Mesenchymal stem cell (in vitro differentiated cells and primary cell): ENCODE results near the gene SIRPD.

ENCODE experiments used
- DNase-seq: peaks from one replicate; pipeline ENCODE4 v3.0.0-alpha.2; 2013
- H2AFZ ChIP-seq: one replicate; pipeline ENCODE4 v1.6.1; 2013; ENCODE audit warnings: low read depth, mild to moderate bottlenecking, control low read depth, inconsistent platforms, low read length, moderate library complexity
- H2AK5ac ChIP-seq: 2 replicates; pipeline ENCODE4 v1.6.1; 2013; ENCODE audit warnings: low read length, moderate library complexity, mild to moderate bottlenecking, inconsistent platforms; ENCODE audit not compliant: severe bottlenecking
- H2BK120ac ChIP-seq: one replicate; pipeline ENCODE4 v1.6.1; 2013; ENCODE audit warnings: low read depth, mild to moderate bottlenecking, inconsistent platforms, low read length, moderate library complexity
- H2BK12ac ChIP-seq, 2 experiments: one replicate each; pipeline ENCODE4 v1.6.1; 2013; ENCODE audit warnings: inconsistent platforms in 2 of 2, low read length in 2 of 2, mild to moderate bottlenecking in 2 of 2, moderate library complexity in 2 of 2, control low read depth in 1 of 2
- H2BK15ac ChIP-seq: one replicate; pipeline ENCODE4 v1.6.1; 2013; ENCODE audit warnings: mild to moderate bottlenecking, low read depth, inconsistent platforms; ENCODE audit not compliant: poor library complexity, severe bottlenecking
- H2BK5ac ChIP-seq: 2 replicates; pipeline ENCODE4 v1.6.1; 2013; ENCODE audit warnings: low read depth, mild to moderate bottlenecking, low read length, control low read depth, inconsistent platforms; ENCODE audit not compliant: poor library complexity, severe bottlenecking
- H3K14ac ChIP-seq, 2 experiments: one replicate each; pipeline ENCODE4 v1.6.1; 2013; ENCODE audit warnings: inconsistent platforms in 2 of 2, low read length in 2 of 2, control low read depth in 1 of 2, mild to moderate bottlenecking in 1 of 2, moderate library complexity in 1 of 2
- H3K18ac ChIP-seq, 2 experiments: one replicate each; pipeline ENCODE4 v1.6.1; 2013; ENCODE audit warnings: inconsistent platforms in 2 of 2, low read length in 2 of 2, control low read depth in 1 of 2, low read depth in 1 of 2, mild to moderate bottlenecking in 1 of 2
- H3K23ac ChIP-seq, 2 experiments: one replicate each; pipeline ENCODE4 v1.6.1; 2013; ENCODE audit warnings: inconsistent platforms in 2 of 2, low read length in 2 of 2, mild to moderate bottlenecking in 2 of 2, moderate library complexity in 2 of 2, control low read depth in 1 of 2
- H3K27ac ChIP-seq: 2 replicates; pipeline ENCODE4 v1.5.1; 2013; ENCODE audit warnings: mild to moderate bottlenecking, moderate library complexity, low read length, control low read depth, inconsistent platforms; ENCODE audit not compliant: poor library complexity, severe bottlenecking
- H3K27me3 ChIP-seq, 2 experiments: 2 replicates each; pipeline versions ENCODE4 v1.6.1 to v1.7.0; 2013; ENCODE audit warnings: low read length in 2 of 2, mild to moderate bottlenecking in 2 of 2, moderate library complexity in 2 of 2, control low read depth in 1 of 2, inconsistent platforms in 1 of 2; ENCODE audit not compliant: control insufficient read depth in 1 of 2, insufficient read depth in 1 of 2
- H3K36me3 ChIP-seq, 2 experiments: 2 replicates each; pipeline versions ENCODE4 v1.6.1 to v1.7.0; 2013; ENCODE audit warnings: low read length in 2 of 2, control low read depth in 1 of 2, inconsistent platforms in 1 of 2, low read depth in 1 of 2, mild to moderate bottlenecking in 1 of 2; ENCODE audit not compliant: insufficient read depth in 2 of 2, control insufficient read depth in 1 of 2
- H3K4ac ChIP-seq, 2 experiments: one replicate each; pipeline ENCODE4 v1.6.1; 2013; ENCODE audit warnings: inconsistent platforms in 2 of 2, low read length in 2 of 2, mild to moderate bottlenecking in 2 of 2, moderate library complexity in 2 of 2, control low read depth in 1 of 2, low read depth in 1 of 2
- H3K4me1 ChIP-seq: 2 replicates; pipeline ENCODE4 v1.6.1; 2013; ENCODE audit warnings: low read depth, low read length, control low read depth; ENCODE audit not compliant: control insufficient read depth, insufficient read depth
- H3K4me2 ChIP-seq: 2 replicates; pipeline ENCODE4 v1.6.1; 2013; ENCODE audit warnings: low read length, mild to moderate bottlenecking, inconsistent platforms; ENCODE audit not compliant: poor library complexity, severe bottlenecking
- H3K4me3 ChIP-seq, 2 experiments: 2 replicates each; pipeline versions ENCODE4 v1.5.1 to v1.7.0; 2013; ENCODE audit warnings: low read length in 2 of 2, mild to moderate bottlenecking in 2 of 2, control low read depth in 1 of 2, low read depth in 1 of 2; ENCODE audit not compliant: insufficient read depth in 1 of 2
- H3K79me1 ChIP-seq: replicated peaks from 2 replicates; pipeline ENCODE4 v1.6.1; 2013; ENCODE audit warnings: mild to moderate bottlenecking, control low read depth, low read length, inconsistent platforms; ENCODE audit not compliant: poor library complexity, severe bottlenecking
- H3K9ac ChIP-seq: 2 replicates; pipeline ENCODE4 v1.7.0; 2013; ENCODE audit warnings: mild to moderate bottlenecking, low read length, moderate library complexity
- H3K9me3 ChIP-seq: 2 replicates; pipeline ENCODE4 v1.7.0; 2013; ENCODE audit warnings: mild to moderate bottlenecking, low read length; ENCODE audit not compliant: control insufficient read depth
- H4K8ac ChIP-seq: one replicate; pipeline ENCODE4 v1.6.1; 2013; ENCODE audit warnings: inconsistent platforms, mild to moderate bottlenecking, low read length, moderate library complexity
- H4K91ac ChIP-seq: one replicate; pipeline ENCODE4 v1.6.1; 2013; ENCODE audit warnings: mild to moderate bottlenecking, low read length, inconsistent platforms
- WGBS: methylation state at CpG from one replicate; pipeline ENCODE4 v1.1.7; 2013; ENCODE audit warnings: mixed read lengths; 5-methylcytosine and 5-hydroxymethylcytosine counted together

Gene SIRPD

DNA sequence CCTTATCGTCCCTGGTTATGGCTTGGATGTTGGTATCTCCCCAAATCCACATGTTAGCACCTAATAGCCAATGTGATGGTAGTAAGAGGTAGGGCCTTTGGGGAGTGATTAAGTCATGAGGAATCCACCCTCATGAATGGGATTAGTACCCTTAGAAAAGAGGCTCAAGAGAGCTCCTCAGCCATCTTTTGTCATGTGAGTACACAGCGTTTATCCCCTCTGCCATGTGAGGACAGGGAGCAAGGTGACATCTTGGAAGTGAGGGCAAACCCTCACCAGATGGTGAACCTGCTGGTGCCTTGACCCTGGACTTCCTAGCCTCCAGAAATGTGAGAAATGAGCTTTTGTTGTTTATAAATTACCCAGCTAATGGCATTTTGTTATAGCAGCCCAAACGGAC lies 50.2 kb downstream of the SIRPD start:
- H3K4me1 ChIP-seq, result no peaks in the 10 kb centered on the region
- H3K36me3 ChIP-seq, result no peaks in the 10 kb centered on the region
- no peak overlapping the region for H3K9ac ChIP-seq
- H3K18ac ChIP-seq, result no peak overlapping the region
- WGBS, result 85% methylated on average over 3 of the region's 3 CpGs
- no peak overlapping the region for H3K27ac ChIP-seq
- H3K4me3 ChIP-seq, result no peak overlapping the region
- no peak overlapping the region for H2AK5ac ChIP-seq
- no peak overlapping the region for H4K8ac ChIP-seq
- H3K27me3 ChIP-seq, result peaks cover 11 to 24% of the 10 kb centered on the region in 2 experiments
- H2BK120ac ChIP-seq, result no peak overlapping the region
- no peaks in the 10 kb centered on the region for H3K9me3 ChIP-seq
- H3K23ac ChIP-seq, result no peak overlapping the region
- no peak for DNase-seq
- no peak overlapping the region for H4K91ac ChIP-seq
- H2AFZ ChIP-seq, result no peak overlapping the region
- no peak overlapping the region for H3K14ac ChIP-seq
- no peak overlapping the region for H3K4me2 ChIP-seq
- no peaks in the 10 kb centered on the region for H3K79me1 ChIP-seq
- no peak overlapping the region for H2BK15ac ChIP-seq
- no peak overlapping the region for H3K4ac ChIP-seq
- no peak overlapping the region for H2BK5ac ChIP-seq
- no peak overlapping the region for H2BK12ac ChIP-seq

DNA sequence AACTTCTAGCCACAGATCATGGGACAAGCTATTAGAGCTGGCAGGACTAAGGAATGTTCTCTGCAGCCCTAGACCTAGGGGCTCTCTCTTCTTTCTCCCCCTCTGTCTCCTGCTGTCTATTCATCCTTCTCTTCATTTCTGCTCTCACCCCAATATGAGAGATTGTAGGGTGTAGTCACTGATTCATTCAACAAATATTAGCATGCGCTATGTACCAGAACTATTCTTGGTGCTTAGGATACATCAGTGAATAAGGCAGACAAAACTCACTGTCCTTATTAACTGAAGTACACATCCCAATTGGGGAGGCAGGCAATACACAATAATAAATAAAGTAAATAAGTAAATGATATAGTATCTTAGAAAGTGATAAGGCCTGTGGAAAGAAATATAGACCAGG lies 51.6 kb downstream of the SIRPD start:
- Histone ChIP-seq H4K8ac (no peak overlapping the region), H3K4me2 (no peak overlapping the region), H3K79me1 (no peaks in the 10 kb centered on the region), H4K91ac (no peak overlapping the region), H3K9ac (peak overlapping the region; percentile 4), H3K27ac (no peak overlapping the region), H3K9me3 (no peaks in the 10 kb centered on the region), H3K18ac (no peak overlapping the region), H2AFZ (no peak overlapping the region), H3K4me1 (no peaks in the 10 kb centered on the region), H3K4ac (no peak overlapping the region), H3K14ac (no peak overlapping the region), H2BK5ac (no peak overlapping the region), H2BK15ac (no peak overlapping the region), H3K23ac (no peak overlapping the region), H3K27me3 (peaks cover 2 to 23% of the 10 kb centered on the region in 2 experiments), H2BK120ac (no peak overlapping the region), H3K4me3 (no peak overlapping the region), H2AK5ac (no peak overlapping the region), H3K36me3 (no peaks in the 10 kb centered on the region), H2BK12ac (no peak overlapping the region)
- no peak for DNase-seq
- WGBS, result no CpG with 5 or more reads among the region's 1 CpG

DNA sequence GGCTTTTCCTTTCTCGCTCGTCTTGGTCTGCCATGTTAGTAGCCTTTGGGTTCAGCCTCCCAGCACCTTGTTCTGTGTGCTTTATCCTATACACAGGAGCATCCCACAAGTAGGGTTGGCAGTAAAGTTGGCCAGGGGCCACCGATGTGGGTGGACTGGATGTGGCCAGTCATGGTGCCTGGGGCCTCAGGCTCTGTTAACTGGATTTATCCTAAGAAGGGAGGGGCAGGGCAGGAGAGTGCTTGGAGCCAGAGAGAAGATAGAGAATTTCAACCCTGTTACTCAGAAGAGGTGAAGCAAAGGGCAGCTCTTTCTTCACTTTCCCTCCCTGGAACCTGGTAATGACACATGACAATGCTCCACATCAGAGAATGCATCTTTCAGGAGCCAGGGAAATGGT lies 52.1 kb downstream of the SIRPD start:
- Histone ChIP-seq H3K27ac (no peak overlapping the region), H3K23ac (no peak overlapping the region), H3K79me1 (no peaks in the 10 kb centered on the region), H3K36me3 (no peaks in the 10 kb centered on the region), H3K4ac (no peak overlapping the region), H3K4me1 (no peaks in the 10 kb centered on the region), H2BK120ac (no peak overlapping the region), H2BK5ac (no peak overlapping the region), H3K14ac (no peak overlapping the region), H3K4me2 (no peak overlapping the region), H3K9ac (peak overlapping the region; percentile 4), H3K4me3 (no peak overlapping the region), H4K8ac (no peak overlapping the region), H3K18ac (no peak overlapping the region), H2BK15ac (no peak overlapping the region), H3K27me3 (peaks cover 0 to 23% of the 10 kb centered on the region in 2 experiments), H2BK12ac (no peak overlapping the region), H4K91ac (no peak overlapping the region), H2AFZ (no peak overlapping the region), H2AK5ac (no peak overlapping the region), H3K9me3 (no peaks in the 10 kb centered on the region)
- no peak for DNase-seq
- WGBS, result 86% methylated on average over 3 of the region's 3 CpGs

DNA sequence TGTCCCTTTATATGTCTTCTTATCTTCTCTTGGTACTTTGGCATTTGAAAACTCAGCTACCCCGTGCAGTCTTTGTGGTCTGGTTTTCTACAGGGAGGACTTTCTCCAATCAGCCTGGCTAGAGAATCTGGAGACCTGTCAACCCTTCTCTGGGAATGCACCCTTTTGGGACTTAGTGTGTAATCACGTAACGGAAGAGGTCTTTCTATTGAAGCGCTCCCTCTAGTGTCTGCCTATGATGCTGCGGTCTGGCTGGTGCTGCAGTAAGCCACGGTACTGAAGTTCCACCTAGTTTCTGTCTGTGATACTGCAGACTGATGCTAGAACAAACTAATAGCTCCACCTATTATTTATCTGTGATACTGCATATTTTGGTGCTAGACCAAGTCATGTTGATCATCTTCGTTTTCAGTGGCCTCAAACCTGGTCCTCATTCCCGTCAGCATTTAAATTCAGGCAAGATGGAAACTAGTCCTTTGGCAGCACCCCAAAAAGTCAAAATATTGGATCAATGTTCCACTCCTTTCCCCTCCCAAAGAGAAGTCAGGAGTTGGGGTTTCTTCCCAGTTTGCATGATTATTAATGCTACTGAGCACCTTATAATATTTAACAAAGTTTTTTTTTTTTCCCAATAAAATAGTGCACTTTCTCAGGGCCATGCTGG lies 53.8 kb downstream of the SIRPD start:
- Histone ChIP-seq H2AK5ac (no peak overlapping the region), H2BK15ac (no peak overlapping the region), H3K4me3 (no peak overlapping the region), H2BK12ac (no peak overlapping the region), H3K18ac (no peak overlapping the region), H3K4me1 (no peaks in the 10 kb centered on the region), H3K4ac (no peak overlapping the region), H4K8ac (no peak overlapping the region), H3K27ac (no peak overlapping the region), H3K27me3 (peaks cover 0 to 36% of the 10 kb centered on the region in 2 experiments), H2BK120ac (no peak overlapping the region), H3K14ac (no peak overlapping the region), H3K23ac (no peak overlapping the region), H3K79me1 (no peaks in the 10 kb centered on the region), H2AFZ (no peak overlapping the region), H3K4me2 (no peak overlapping the region), H3K9me3 (no peaks in the 10 kb centered on the region), H4K91ac (no peak overlapping the region), H2BK5ac (no peak overlapping the region), H3K36me3 (no peaks in the 10 kb centered on the region), H3K9ac (peak overlapping the region; percentile 39)
- peak; percentile 89 for DNase-seq
- 5% methylated on average over 8 of the region's 8 CpGs for WGBS
